SK-N-SH (cell line): ENCODE data around the gene REEP3.

ENCODE experiments used
- EP300 ChIP-seq, 2 experiments: IDR thresholded peaks; 2 replicates each; pipeline versions ENCODE4 v1.4.0 to v1.6.1; 2012; ENCODE audit warnings: borderline replicate concordance in 1 of 2, low read depth in 1 of 2, low read length in 1 of 2
- EZH2phosphoT487 ChIP-seq: fragments of 200-600 bp; sonication (generic); IDR thresholded peaks from 2 replicates; pipeline ENCODE4 v1.6.1; 2017; ENCODE audit warnings: low read depth, mixed run types, mild to moderate bottlenecking, antibody characterized with exemption, moderate library complexity, borderline replicate concordance
- GATA2 ChIP-seq: sonication (generic); formaldehyde crosslinking; IDR thresholded peaks from 2 replicates; pipeline ENCODE4 v1.5.0; 2020; ENCODE audit warnings: mild to moderate bottlenecking, missing genetic modification reagents
- JUND ChIP-seq: IDR thresholded peaks from 2 replicates; pipeline ENCODE4 v1.4.0; 2012
- POLR2AphosphoS5 ChIP-seq: IDR thresholded peaks from 2 replicates; pipeline ENCODE4 v1.6.1; 2012; ENCODE audit warnings: low read depth, low read length
- RFX5 ChIP-seq: IDR thresholded peaks from 2 replicates; pipeline ENCODE4 v1.6.1; 2012; ENCODE audit warnings: mild to moderate bottlenecking, improper control_type of control experiment, low read length
- TCF12 ChIP-seq: IDR thresholded peaks from 2 replicates; pipeline ENCODE4 v1.4.0; 2012
- TF ChIP-seq, protein P1 (sequence below): fragments of 200-600 bp; sonication (generic); IDR thresholded peaks from 2 replicates; pipeline ENCODE4 v1.6.1; 2017; ENCODE audit warnings: antibody characterized with exemption, mild to moderate bottlenecking, moderate library complexity
- TF ChIP-seq, protein P2 (sequence below): IDR thresholded peaks from 2 replicates; pipeline ENCODE4 v1.6.1; 2012; ENCODE audit warnings: mild to moderate bottlenecking, low read depth, low read length, moderate library complexity

DNA sequence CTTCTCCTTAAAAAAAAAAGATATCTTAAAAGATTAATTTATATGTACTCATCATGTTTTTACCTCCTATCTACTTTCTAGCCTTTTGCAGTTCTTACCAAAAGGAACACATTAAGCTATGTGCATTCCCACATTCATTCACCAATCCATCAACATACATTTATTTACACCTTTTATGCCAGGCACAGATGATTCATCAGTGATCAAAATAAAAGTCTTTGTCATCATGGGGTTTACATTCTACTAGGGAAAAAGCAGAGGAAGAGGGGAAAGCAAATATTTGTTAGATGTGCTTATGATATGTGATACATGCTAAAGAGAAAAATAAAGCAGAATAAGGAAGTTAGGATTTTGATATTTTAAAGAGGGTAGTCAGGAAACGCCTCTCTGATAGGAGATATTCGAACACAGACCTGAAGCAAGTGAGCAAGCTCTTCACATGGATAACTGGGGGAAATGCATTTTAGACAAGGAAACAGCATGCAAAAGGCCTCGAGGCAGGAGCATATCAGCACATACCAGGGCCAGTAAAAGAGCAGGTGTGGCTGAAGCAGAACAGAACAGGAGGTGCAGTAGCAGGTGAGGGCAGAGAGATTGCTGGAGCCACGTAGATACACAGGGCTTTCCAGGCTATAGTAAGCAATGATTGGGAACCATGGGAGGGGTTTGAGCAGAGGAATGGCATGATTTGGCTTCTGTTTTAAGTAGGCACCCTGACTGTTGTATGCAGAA lies 67.4 kb downstream of the REEP3 start:
- TF ChIP-seq, protein P1, sequence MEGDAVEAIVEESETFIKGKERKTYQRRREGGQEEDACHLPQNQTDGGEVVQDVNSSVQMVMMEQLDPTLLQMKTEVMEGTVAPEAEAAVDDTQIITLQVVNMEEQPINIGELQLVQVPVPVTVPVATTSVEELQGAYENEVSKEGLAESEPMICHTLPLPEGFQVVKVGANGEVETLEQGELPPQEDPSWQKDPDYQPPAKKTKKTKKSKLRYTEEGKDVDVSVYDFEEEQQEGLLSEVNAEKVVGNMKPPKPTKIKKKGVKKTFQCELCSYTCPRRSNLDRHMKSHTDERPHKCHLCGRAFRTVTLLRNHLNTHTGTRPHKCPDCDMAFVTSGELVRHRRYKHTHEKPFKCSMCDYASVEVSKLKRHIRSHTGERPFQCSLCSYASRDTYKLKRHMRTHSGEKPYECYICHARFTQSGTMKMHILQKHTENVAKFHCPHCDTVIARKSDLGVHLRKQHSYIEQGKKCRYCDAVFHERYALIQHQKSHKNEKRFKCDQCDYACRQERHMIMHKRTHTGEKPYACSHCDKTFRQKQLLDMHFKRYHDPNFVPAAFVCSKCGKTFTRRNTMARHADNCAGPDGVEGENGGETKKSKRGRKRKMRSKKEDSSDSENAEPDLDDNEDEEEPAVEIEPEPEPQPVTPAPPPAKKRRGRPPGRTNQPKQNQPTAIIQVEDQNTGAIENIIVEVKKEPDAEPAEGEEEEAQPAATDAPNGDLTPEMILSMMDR, result no peak
- TF ChIP-seq RFX5 (no peak), TCF12 (no peak), EP300 (IDR thresholded peaks at IDR 0.05; ENCODE audit: borderline replicate concordance in 1 of 2, low read depth in 1 of 2, low read length in 1 of 2) (no peak), JUND (no peak), POLR2AphosphoS5 (no peak), GATA2 (no peak), EZH2phosphoT487 (no peak)
- TF ChIP-seq, protein P2, sequence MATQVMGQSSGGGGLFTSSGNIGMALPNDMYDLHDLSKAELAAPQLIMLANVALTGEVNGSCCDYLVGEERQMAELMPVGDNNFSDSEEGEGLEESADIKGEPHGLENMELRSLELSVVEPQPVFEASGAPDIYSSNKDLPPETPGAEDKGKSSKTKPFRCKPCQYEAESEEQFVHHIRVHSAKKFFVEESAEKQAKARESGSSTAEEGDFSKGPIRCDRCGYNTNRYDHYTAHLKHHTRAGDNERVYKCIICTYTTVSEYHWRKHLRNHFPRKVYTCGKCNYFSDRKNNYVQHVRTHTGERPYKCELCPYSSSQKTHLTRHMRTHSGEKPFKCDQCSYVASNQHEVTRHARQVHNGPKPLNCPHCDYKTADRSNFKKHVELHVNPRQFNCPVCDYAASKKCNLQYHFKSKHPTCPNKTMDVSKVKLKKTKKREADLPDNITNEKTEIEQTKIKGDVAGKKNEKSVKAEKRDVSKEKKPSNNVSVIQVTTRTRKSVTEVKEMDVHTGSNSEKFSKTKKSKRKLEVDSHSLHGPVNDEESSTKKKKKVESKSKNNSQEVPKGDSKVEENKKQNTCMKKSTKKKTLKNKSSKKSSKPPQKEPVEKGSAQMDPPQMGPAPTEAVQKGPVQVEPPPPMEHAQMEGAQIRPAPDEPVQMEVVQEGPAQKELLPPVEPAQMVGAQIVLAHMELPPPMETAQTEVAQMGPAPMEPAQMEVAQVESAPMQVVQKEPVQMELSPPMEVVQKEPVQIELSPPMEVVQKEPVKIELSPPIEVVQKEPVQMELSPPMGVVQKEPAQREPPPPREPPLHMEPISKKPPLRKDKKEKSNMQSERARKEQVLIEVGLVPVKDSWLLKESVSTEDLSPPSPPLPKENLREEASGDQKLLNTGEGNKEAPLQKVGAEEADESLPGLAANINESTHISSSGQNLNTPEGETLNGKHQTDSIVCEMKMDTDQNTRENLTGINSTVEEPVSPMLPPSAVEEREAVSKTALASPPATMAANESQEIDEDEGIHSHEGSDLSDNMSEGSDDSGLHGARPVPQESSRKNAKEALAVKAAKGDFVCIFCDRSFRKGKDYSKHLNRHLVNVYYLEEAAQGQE, result no peak
